ENCODE measurements around the gene RAB40C. TPM values are rescaled to one million over a fixed set of nuclear protein-coding genes. Genes with fewer than 3 reads are reported as not detected.

Gene RAB40C
- total and polyA plus RNA-seq, 12 donors, result 9.1 to 32.0 (median 12.3) TPM

DNA sequence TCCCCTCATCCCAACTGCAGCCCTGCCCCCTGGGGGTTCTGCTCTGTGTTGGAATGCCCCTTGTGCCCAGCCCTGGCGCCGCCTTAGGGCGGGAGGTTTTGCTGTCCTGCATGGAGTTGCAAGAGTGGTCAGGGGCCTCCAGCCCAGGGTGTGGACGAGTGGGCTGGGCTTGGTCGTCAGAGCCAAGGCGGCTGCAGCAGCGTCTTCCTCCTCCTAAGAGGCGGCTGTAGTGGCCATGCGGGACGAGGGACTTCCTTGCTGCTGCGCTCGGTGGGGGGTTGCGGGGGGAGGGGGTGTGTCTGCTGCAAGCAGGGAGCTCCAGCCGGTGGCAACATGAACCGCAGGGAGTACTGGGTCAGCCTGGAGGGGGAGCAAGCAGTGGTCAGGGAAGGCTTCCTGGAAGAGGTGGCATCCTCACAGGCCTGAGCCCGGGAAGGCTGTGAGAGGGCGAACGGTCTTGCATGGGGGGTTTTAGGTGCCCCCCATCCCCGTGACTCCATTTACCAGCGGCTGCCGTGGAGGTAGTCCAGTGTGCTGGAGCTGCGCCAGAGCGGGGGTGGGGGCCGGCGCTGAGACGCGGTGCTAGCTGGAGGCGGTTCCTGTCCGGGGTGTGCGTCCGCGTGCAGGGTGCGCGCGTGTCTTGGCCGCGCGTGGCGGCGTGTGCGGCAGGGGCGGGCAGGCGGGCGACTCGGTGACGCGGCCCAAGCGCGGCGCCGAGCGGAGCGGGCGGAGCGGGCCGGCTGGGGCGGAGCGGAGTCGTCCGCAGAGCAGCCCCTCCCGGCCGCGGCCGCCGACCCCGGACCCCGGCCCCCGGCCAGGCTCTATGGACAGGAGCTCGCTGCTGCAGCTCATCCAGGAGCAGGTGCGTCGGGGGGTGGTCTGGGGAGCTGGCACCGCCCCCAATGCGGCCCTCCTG lies 85.4 kb downstream of the RAB40C start, which contains the start of gene RHBDL1:
RHBDL1 (plus strand) TSS at position 704 of the 916 bp plus-strand sequence; CDS start at position 824, 120 bp downstream.
- TF ChIP-seq, protein P1, sequence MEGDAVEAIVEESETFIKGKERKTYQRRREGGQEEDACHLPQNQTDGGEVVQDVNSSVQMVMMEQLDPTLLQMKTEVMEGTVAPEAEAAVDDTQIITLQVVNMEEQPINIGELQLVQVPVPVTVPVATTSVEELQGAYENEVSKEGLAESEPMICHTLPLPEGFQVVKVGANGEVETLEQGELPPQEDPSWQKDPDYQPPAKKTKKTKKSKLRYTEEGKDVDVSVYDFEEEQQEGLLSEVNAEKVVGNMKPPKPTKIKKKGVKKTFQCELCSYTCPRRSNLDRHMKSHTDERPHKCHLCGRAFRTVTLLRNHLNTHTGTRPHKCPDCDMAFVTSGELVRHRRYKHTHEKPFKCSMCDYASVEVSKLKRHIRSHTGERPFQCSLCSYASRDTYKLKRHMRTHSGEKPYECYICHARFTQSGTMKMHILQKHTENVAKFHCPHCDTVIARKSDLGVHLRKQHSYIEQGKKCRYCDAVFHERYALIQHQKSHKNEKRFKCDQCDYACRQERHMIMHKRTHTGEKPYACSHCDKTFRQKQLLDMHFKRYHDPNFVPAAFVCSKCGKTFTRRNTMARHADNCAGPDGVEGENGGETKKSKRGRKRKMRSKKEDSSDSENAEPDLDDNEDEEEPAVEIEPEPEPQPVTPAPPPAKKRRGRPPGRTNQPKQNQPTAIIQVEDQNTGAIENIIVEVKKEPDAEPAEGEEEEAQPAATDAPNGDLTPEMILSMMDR (IDR thresholded peaks at IDR 0.05), result peak in 1 of 9 donors; percentile 4
- H3K27ac ChIP-seq, result peak within 1 kb of the TSS in 8 of 10 donors; percentile 20 to 75 (median 45)
- DNase-seq (peak in 1 of 2 donors; percentile 61), ATAC-seq (no peak)
- H3K36me3 ChIP-seq, result peaks cover 0 to 42% (median 31%) of the 10 kb centered on the region in 9 donors
- 5% methylated on average over 55 to 73 of the region's 73 CpGs for WGBS, 2 donors
- peak within 1 kb of the TSS in 9 of 10 donors; percentile 25 to 50 (median 40) for H3K4me3 ChIP-seq
- no peaks in the 10 kb centered on the region for H3K9me3 ChIP-seq
- intact Hi-C loops (cut with DNase I), result no loop called here
- H3K27me3 ChIP-seq, result peaks cover 0 to 22% (median 0%) of the 10 kb centered on the region in 7 donors
- peaks cover 7 to 30% (median 21%) of the 10 kb centered on the region in 9 donors for H3K4me1 ChIP-seq

DNA sequence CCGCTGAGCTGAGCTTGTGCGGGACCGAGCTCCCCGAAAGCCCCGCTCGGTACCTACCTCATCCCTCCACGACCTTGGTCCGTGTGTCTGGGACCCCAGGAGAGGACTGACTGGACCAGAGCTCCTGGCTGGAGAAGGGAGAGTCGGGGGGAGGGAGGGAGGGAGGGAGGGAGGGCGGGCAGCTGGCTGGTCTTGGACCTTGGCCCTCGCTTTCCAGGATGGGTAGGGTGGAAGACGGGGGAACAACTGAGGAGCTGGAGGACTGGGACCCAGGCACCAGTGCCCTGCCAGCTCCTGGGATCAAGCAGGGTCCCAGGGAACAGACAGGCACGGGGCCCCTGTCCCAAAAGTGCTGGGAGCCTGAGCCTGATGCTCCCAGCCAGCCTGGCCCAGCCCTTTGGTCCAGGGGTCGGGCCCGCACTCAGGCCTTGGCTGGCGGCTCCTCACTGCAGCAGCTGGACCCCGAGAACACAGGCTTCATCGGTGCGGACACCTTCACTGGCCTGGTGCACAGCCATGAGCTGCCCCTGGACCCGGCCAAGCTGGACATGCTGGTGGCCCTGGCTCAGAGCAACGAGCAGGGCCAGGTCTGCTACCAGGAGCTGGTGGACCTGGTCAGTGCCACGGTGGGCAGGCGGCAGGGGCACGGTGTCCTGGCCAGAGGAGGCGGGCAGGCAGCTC lies 86.2 kb downstream of the RAB40C start:
- no peaks in the 10 kb centered on the region for H3K9me3 ChIP-seq
- DNase-seq, result no peak
- peaks cover 0 to 34% (median 23%) of the 10 kb centered on the region in 9 donors for H3K36me3 ChIP-seq
- intact Hi-C loops (cut with DNase I), result no loop called here
- H3K4me1 ChIP-seq, result peaks cover 9 to 33% (median 25%) of the 10 kb centered on the region in 9 donors
- H3K4me3 ChIP-seq, result peak overlapping the region in 9 of 10 donors; percentile 25 to 50 (median 40)
- 46 to 53% methylated on average over 23 to 25 of the region's 25 CpGs for WGBS, 2 donors
- no peak for ATAC-seq
- H3K27ac ChIP-seq, result peak overlapping the region in 5 of 10 donors; percentile 12 to 75 (median 39)
- TF ChIP-seq, protein P1 (IDR thresholded peaks at IDR 0.05), result no peak
- H3K27me3 ChIP-seq, result peaks cover 0 to 22% (median 0%) of the 10 kb centered on the region in 7 donors

DNA sequence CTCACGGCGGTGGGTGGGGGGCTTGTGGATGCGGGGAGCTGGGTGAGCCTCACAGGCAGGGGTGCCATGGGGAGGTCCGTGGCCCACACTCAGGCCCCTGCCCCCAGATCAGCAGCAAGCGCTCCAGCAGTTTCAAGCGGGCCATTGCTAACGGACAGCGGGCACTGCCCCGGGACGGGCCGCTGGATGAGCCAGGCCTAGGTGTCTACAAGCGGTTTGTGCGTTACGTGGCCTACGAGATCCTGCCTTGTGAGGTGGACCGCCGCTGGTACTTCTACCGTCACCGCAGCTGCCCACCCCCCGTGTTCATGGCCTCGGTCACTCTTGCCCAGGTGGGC lies 86.7 kb downstream of the RAB40C start:
- 90% methylated on average over 21 of the region's 21 CpGs for WGBS, 2 donors
- peaks cover 0 to 32% (median 21%) of the 10 kb centered on the region in 9 donors for H3K36me3 ChIP-seq
- intact Hi-C loops (cut with DNase I), result no loop called here
- H3K4me3 ChIP-seq, result no peak overlapping the region
- peaks cover 0 to 22% (median 0%) of the 10 kb centered on the region in 7 donors for H3K27me3 ChIP-seq
- peaks cover 14 to 38% (median 30%) of the 10 kb centered on the region in 9 donors for H3K4me1 ChIP-seq
- no peak for DNase-seq
- TF ChIP-seq, protein P1 (IDR thresholded peaks at IDR 0.05), result no peak
- ATAC-seq, result no peak
- no peaks in the 10 kb centered on the region for H3K9me3 ChIP-seq
- H3K27ac ChIP-seq, result no peak overlapping the region

DNA sequence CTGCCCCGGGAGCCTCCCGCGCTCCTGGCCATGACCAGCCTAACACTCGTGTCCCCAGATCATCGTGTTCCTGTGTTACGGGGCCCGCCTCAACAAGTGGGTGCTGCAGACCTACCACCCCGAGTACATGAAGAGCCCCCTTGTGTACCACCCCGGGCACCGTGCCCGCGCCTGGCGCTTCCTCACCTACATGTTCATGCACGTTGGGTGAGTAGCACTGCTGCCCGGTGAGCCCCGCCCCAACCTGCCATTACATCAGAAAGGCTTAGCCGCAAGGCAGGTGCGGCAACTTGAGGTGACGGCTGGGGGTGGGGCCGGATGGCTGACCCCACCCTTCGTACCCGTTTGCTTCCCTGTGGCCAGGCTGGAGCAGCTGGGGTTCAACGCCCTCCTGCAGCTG lies 87.0 kb downstream of the RAB40C start:
- DNase-seq (no peak), ATAC-seq (no peak)
- Histone ChIP-seq H3K36me3 (peaks cover 0 to 32% (median 21%) of the 10 kb centered on the region in 9 donors), H3K9me3 (no peaks in the 10 kb centered on the region), H3K27me3 (peaks cover 0 to 22% (median 0%) of the 10 kb centered on the region in 7 donors), H3K27ac (no peak overlapping the region), H3K4me3 (no peak overlapping the region), H3K4me1 (peaks cover 18 to 42% (median 34%) of the 10 kb centered on the region in 9 donors)
- intact Hi-C loops (cut with DNase I), result no loop called here
- 73 to 75% methylated on average over 23 of the region's 23 CpGs for WGBS, 2 donors
- TF ChIP-seq, protein P1 (IDR thresholded peaks at IDR 0.05), result no peak
